GM12878 (cell line): ENCODE measurements around the gene THADA. TPM values are rescaled to one million over a fixed set of nuclear protein-coding genes. Genes with fewer than 3 reads are reported as not detected.

Experiments used
- ATAC-seq: fragments of 200-7000 bp; cut with Tn5 transposase; 3 replicates; pipeline ENCODE4 v1.9.1; 2020; ENCODE audit warnings: mild to moderate bottlenecking, moderate library complexity
- BruUV-seq: library from RNA; stranded (reverse); fragments of 400-500 nt; replicated peaks from 2 replicates; lab custom pipeline; 2021; lab: Mats Ljungman, UMichigan
- CTCF ChIA-PET: fragments of 300-600 bp; sonication (Branson Sonifier 250); formaldehyde crosslinking; extraction: SDS; loops from one replicate; lab custom pipeline; 2021; ENCODE audit warnings: inconsistent platforms; lab: Yijun Ruan, JAX
- POLR2A ChIA-PET: fragments of 350-600 bp; formaldehyde crosslinking; extraction: SDS; loops from one replicate; lab custom pipeline; 2021; ENCODE audit warnings: inconsistent platforms; lab: Charles Lee
- RAD21 ChIA-PET: fragments of 300-600 bp; sonication (Branson Sonifier 250); formaldehyde crosslinking; loops from one replicate; lab custom pipeline; 2023; ENCODE audit warnings: antibody characterized with exemption; ENCODE audit not compliant: unreplicated experiment; lab: Charles Lee
- SMC1A ChIA-PET: fragments of 300-600 bp; sonication (Branson Sonifier 250); formaldehyde crosslinking; loops from one replicate; lab custom pipeline; 2023; ENCODE audit not compliant: unreplicated experiment, uncharacterized antibody; lab: Charles Lee
- DNase-seq: peaks from one replicate; pipeline ENCODE4 v3.0.0-alpha.2; 2011; ENCODE audit warnings: low read depth, low spot score
- FAIRE-seq: peaks from 3 replicates; lab custom pipeline; 2011; peaks lifted over from hg19 to GRCh38; lab: Jason Lieb, UNC
- H2AFZ ChIP-seq: 2 replicates; pipeline ENCODE4 v1.6.0; 2011; ENCODE audit warnings: low read depth, low read length, control low read depth; ENCODE audit not compliant: control insufficient read depth
- H3K27ac ChIP-seq: 2 replicates; pipeline ENCODE4 v1.5.1; 2011; ENCODE audit warnings: control low read depth; ENCODE audit not compliant: control insufficient read depth, insufficient read depth
- H3K27me3 ChIP-seq, 2 experiments: replicated peaks in 1 of 2; 2 replicates each; pipeline versions ENCODE4 v1.6.0 to v1.6.1; 2011; ENCODE audit warnings: low read length in 1 of 2; ENCODE audit not compliant: control insufficient read depth in 2 of 2, insufficient read depth in 2 of 2
- H3K36me3 ChIP-seq, 2 experiments: 2 replicates each; pipeline ENCODE4 v1.5.1; 2011; ENCODE audit warnings: low read length in 1 of 2; ENCODE audit not compliant: control insufficient read depth in 2 of 2, insufficient read depth in 2 of 2
- H3K4me1 ChIP-seq: 2 replicates; pipeline ENCODE4 v1.6.1; 2011; ENCODE audit warnings: mild to moderate bottlenecking, low read length, moderate library complexity, mixed read lengths; ENCODE audit not compliant: control insufficient read depth, insufficient read depth
- H3K4me2 ChIP-seq: 2 replicates; pipeline ENCODE4 v1.6.0; 2011; ENCODE audit warnings: control low read depth; ENCODE audit not compliant: control insufficient read depth, insufficient read depth
- H3K4me3 ChIP-seq: fragments of 200-600 bp; sonication (generic); 2 replicates; pipeline ENCODE4 v1.5.1; 2016
- H3K79me2 ChIP-seq: 2 replicates; pipeline ENCODE4 v1.6.0; 2011; ENCODE audit warnings: low read length; ENCODE audit not compliant: control insufficient read depth, insufficient read depth
- H3K9ac ChIP-seq: 2 replicates; pipeline ENCODE4 v1.8.0; 2011; ENCODE audit warnings: low read length, control low read depth, mixed read lengths; ENCODE audit not compliant: control insufficient read depth, insufficient read depth
- H3K9me3 ChIP-seq: replicated peaks from 3 replicates; pipeline ENCODE4 v1.5.1; 2011; ENCODE audit warnings: mild to moderate bottlenecking, low read length; ENCODE audit not compliant: control insufficient read depth, insufficient read depth
- H4K20me1 ChIP-seq: 2 replicates; pipeline ENCODE4 v1.6.0; 2011; ENCODE audit not compliant: control insufficient read depth, insufficient read depth
- ETV6 ChIP-seq, 2 experiments: fragments of 450-650 bp in 1 of 2; IDR thresholded peaks in 1 of 2; conservative IDR thresholded peaks in 1 of 2; 2 replicates each; pipeline ENCODE4 v1.6.1; 2014; ENCODE audit warnings: antibody characterized with exemption in 1 of 2, borderline replicate concordance in 1 of 2, low read depth in 1 of 2, mild to moderate bottlenecking in 1 of 2, moderate library complexity in 1 of 2
- IKZF1 ChIP-seq: fragments of 450-650 bp; conservative IDR thresholded peaks from 2 replicates; pipeline ENCODE4 v1.6.1; 2017; ENCODE audit warnings: antibody characterized with exemption, mild to moderate bottlenecking
- RAD51 ChIP-seq: fragments of 450-650 bp; IDR thresholded peaks from 2 replicates; pipeline ENCODE4 v1.6.1; 2016; ENCODE audit warnings: moderate library complexity, mild to moderate bottlenecking, inconsistent platforms
- TARDBP ChIP-seq: IDR thresholded peaks from 2 replicates; pipeline ENCODE4 v1.6.1; 2016; ENCODE audit warnings: borderline replicate concordance
- TCF3 ChIP-seq: IDR thresholded peaks from 2 replicates; pipeline ENCODE4 v1.6.1; 2012; ENCODE audit warnings: low read depth, mild to moderate bottlenecking, low read length, borderline replicate concordance; ENCODE audit not compliant: insufficient read depth
- WGBS: methylation state at CpG from one replicate; pipeline ENCODE4 v1.1.6; 2016; ENCODE audit warnings: low lambda C conversion rate; ENCODE audit not compliant: insufficient replicate concordance, insufficient coverage; ENCODE audit errors: missing lambda C conversion rate; 5-methylcytosine and 5-hydroxymethylcytosine counted together
- in situ Hi-C: fragments of 300-500 bp; cut with MboI; formaldehyde crosslinking; loops from 9 replicates; pipeline ENCODE4 v1.14.3; 2018; ENCODE audit warnings: mixed read lengths
- intact Hi-C: fragments of 100-400 bp; cut with micrococcal nuclease; formaldehyde crosslinking; loops from one replicate; pipeline ENCODE4 v1.14.2; 2022; ENCODE audit not compliant: unreplicated experiment
- polyA plus RNA-seq, 11 experiments: library from polyadenylated mRNA; depleted of rRNA in 4 of 11; unstranded in 6 of 11; stranded (reverse) in 5 of 11; fragments of >200 nt; fragmentation: Nextera tagmentation in 4 of 11; fragmentation: Illumina TruSeq in 1 of 11; extraction: Ambion mirVana in 4 of 11; extraction: Trizol in 1 of 11; gene quantifications; 1 replicate in 1 of 11; 2 replicates in 10 of 11; pipeline versions ENCODE4 v1.2.1 to v1.2.3, GENCODE V29; 2011 to 2016; ENCODE audit warnings: inconsistent platforms in 2 of 11, missing spikeins in 2 of 11, low read depth in 1 of 11
- total RNA-seq, 4 experiments: library from RNA; depleted of rRNA in 3 of 4; stranded (reverse); fragments of >200 nt in 3 of 4; fragmentation: Illumina TruSeq in 1 of 4; extraction: Trizol in 1 of 4; gene quantifications; 2 replicates each; pipeline versions ENCODE4 v1.2.1 to v1.2.3, GENCODE V29; 2013 to 2021
- TF ChIP-seq, protein P1 (sequence below): fragments of 450-650 bp; formaldehyde crosslinking; IDR thresholded peaks from 2 replicates; pipeline ENCODE4 v1.4.0; 2020; ENCODE audit warnings: mild to moderate bottlenecking, moderate library complexity
- TF ChIP-seq, protein P2 (sequence below): fragments of 450-650 bp; IDR thresholded peaks from 2 replicates; pipeline ENCODE4 v1.6.1; 2017; ENCODE audit warnings: borderline replicate concordance
- TF ChIP-seq, protein P3 (sequence below): fragments of 450-650 bp; IDR thresholded peaks from 2 replicates; pipeline ENCODE4 v1.6.1; 2017; ENCODE audit warnings: antibody characterized with exemption, mild to moderate bottlenecking, moderate library complexity
- TF ChIP-seq, protein P4 (sequence below): IDR thresholded peaks from 2 replicates; pipeline ENCODE4 v1.6.1; 2012; ENCODE audit warnings: mild to moderate bottlenecking, low read depth, low read length

Gene THADA
- total and polyA plus RNA-seq, 10 of the 15 experiments (the other 5 are each of a cell fraction or from before 2014, with no cell fraction given): 14.6 to 33.2 (median 23.2) TPM

DNA sequence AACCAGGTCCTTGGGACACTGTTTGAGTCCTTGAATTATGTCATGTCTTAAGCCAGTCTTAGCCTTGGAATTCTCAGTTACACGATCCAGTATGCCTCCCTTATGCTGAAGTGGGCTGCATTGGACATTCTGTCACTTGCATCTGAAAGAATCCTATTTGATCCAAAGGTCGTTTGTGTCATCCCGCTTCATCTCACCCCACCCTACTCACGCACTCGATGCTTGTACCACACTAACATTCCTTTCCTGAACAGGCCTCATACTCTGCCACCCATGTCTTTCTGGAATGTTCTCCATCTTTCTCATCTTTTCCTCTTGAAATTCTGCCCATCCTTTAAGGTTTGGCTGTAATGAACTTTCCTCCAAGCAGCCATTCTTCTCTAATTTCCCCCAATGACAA lies 341.5 kb downstream of the THADA start (continued):
- TF ChIP-seq, protein P1, sequence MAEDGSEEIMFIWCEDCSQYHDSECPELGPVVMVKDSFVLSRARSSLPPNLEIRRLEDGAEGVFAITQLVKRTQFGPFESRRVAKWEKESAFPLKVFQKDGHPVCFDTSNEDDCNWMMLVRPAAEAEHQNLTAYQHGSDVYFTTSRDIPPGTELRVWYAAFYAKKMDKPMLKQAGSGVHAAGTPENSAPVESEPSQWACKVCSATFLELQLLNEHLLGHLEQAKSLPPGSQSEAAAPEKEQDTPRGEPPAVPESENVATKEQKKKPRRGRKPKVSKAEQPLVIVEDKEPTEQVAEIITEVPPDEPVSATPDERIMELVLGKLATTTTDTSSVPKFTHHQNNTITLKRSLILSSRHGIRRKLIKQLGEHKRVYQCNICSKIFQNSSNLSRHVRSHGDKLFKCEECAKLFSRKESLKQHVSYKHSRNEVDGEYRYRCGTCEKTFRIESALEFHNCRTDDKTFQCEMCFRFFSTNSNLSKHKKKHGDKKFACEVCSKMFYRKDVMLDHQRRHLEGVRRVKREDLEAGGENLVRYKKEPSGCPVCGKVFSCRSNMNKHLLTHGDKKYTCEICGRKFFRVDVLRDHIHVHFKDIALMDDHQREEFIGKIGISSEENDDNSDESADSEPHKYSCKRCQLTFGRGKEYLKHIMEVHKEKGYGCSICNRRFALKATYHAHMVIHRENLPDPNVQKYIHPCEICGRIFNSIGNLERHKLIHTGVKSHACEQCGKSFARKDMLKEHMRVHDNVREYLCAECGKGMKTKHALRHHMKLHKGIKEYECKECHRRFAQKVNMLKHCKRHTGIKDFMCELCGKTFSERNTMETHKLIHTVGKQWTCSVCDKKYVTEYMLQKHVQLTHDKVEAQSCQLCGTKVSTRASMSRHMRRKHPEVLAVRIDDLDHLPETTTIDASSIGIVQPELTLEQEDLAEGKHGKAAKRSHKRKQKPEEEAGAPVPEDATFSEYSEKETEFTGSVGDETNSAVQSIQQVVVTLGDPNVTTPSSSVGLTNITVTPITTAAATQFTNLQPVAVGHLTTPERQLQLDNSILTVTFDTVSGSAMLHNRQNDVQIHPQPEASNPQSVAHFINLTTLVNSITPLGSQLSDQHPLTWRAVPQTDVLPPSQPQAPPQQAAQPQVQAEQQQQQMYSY: no peak
- TF ChIP-seq IKZF1: no peak

DNA sequence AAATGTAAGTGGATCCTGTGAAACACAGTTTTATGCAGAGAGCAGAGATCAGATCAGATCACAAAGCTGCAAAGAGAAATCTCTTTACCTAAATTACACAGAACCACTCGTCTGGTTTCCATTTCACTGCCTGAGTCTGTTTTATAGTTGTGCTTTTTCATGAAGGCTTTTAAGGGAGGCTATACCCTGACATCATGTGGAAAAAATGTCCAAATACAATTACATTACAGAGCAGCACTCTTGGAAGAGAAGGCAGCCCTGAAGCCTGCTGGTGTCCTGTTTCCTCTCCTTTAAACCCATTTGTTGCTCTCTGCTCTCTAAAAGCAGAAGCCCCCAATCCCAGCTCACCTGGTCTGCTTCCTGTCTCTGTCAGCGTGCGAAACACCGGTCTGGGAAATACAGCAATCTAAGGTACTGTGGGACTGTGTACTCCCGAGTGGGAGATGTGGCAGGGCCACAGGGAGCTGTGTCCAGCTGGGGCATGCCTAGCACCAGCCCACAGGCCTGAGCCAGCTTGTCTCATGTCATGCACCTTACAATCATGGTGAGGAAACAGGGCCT lies 344.6 kb downstream of the THADA start:
- Histone ChIP-seq H3K4me2 (no peak overlapping the region), H3K9me3 (no peaks in the 10 kb centered on the region), H3K27me3 (no peaks in the 10 kb centered on the region), H2AFZ (no peak overlapping the region), H4K20me1 (no peaks in the 10 kb centered on the region), H3K4me1 (no peaks in the 10 kb centered on the region), H3K4me3 (no peak overlapping the region), H3K36me3 (peaks cover 0 to 8% of the 10 kb centered on the region in 2 experiments; a peak in 3 of 4 replicates), H3K79me2 (no peaks in the 10 kb centered on the region), H3K27ac (no peak overlapping the region), H3K9ac (no peak overlapping the region)
- CTCF ChIA-PET: no interaction called here
- RAD21 ChIA-PET: no interaction called here
- ATAC-seq (no peak), DNase-seq (no peak), FAIRE-seq (no peak)
- SMC1A ChIA-PET: interaction anchor here (0.9 to 1.0 kb wide), 2 partner anchors 132 to 420 kb away, joined by 3 read pairs; no protein-coding TSS in a partner anchor
- BruUV-seq: no TSS peak
- 85% methylated on average over 5 of the region's 5 CpGs for WGBS
- in situ Hi-C loops: no loop called here
- POLR2A ChIA-PET: no interaction called here
- intact Hi-C loops: no loop called here
- TF ChIP-seq RAD51: no peak
- no peak for TF ChIP-seq TARDBP
- TF ChIP-seq, protein P2, sequence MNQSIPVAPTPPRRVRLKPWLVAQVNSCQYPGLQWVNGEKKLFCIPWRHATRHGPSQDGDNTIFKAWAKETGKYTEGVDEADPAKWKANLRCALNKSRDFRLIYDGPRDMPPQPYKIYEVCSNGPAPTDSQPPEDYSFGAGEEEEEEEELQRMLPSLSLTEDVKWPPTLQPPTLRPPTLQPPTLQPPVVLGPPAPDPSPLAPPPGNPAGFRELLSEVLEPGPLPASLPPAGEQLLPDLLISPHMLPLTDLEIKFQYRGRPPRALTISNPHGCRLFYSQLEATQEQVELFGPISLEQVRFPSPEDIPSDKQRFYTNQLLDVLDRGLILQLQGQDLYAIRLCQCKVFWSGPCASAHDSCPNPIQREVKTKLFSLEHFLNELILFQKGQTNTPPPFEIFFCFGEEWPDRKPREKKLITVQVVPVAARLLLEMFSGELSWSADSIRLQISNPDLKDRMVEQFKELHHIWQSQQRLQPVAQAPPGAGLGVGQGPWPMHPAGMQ: no peak
- no peak for TF ChIP-seq ETV6 (conservative IDR thresholded peaks at IDR 0.05 in 1 of 2, IDR thresholded peaks at IDR 0.05 in 1 of 2; ENCODE audit: borderline replicate concordance in 1 of 2, low read depth in 1 of 2)
- TF ChIP-seq, protein P3, sequence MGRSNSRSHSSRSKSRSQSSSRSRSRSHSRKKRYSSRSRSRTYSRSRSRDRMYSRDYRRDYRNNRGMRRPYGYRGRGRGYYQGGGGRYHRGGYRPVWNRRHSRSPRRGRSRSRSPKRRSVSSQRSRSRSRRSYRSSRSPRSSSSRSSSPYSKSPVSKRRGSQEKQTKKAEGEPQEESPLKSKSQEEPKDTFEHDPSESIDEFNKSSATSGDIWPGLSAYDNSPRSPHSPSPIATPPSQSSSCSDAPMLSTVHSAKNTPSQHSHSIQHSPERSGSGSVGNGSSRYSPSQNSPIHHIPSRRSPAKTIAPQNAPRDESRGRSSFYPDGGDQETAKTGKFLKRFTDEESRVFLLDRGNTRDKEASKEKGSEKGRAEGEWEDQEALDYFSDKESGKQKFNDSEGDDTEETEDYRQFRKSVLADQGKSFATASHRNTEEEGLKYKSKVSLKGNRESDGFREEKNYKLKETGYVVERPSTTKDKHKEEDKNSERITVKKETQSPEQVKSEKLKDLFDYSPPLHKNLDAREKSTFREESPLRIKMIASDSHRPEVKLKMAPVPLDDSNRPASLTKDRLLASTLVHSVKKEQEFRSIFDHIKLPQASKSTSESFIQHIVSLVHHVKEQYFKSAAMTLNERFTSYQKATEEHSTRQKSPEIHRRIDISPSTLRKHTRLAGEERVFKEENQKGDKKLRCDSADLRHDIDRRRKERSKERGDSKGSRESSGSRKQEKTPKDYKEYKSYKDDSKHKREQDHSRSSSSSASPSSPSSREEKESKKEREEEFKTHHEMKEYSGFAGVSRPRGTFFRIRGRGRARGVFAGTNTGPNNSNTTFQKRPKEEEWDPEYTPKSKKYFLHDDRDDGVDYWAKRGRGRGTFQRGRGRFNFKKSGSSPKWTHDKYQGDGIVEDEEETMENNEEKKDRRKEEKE: no peak
- TF ChIP-seq, protein P4, sequence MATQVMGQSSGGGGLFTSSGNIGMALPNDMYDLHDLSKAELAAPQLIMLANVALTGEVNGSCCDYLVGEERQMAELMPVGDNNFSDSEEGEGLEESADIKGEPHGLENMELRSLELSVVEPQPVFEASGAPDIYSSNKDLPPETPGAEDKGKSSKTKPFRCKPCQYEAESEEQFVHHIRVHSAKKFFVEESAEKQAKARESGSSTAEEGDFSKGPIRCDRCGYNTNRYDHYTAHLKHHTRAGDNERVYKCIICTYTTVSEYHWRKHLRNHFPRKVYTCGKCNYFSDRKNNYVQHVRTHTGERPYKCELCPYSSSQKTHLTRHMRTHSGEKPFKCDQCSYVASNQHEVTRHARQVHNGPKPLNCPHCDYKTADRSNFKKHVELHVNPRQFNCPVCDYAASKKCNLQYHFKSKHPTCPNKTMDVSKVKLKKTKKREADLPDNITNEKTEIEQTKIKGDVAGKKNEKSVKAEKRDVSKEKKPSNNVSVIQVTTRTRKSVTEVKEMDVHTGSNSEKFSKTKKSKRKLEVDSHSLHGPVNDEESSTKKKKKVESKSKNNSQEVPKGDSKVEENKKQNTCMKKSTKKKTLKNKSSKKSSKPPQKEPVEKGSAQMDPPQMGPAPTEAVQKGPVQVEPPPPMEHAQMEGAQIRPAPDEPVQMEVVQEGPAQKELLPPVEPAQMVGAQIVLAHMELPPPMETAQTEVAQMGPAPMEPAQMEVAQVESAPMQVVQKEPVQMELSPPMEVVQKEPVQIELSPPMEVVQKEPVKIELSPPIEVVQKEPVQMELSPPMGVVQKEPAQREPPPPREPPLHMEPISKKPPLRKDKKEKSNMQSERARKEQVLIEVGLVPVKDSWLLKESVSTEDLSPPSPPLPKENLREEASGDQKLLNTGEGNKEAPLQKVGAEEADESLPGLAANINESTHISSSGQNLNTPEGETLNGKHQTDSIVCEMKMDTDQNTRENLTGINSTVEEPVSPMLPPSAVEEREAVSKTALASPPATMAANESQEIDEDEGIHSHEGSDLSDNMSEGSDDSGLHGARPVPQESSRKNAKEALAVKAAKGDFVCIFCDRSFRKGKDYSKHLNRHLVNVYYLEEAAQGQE: no peak
- TF ChIP-seq TCF3: no peak
